GM23248 (cell line): ENCODE data around the gene E2F3. TPM values are rescaled to one million over a fixed set of nuclear protein-coding genes. Genes with fewer than 3 reads are reported as not detected.

ENCODE experiments used
- DNase-seq: peaks from one replicate; pipeline ENCODE4 v3.0.0-alpha.2; 2015
- H2AFZ ChIP-seq: fragments of 200-600 bp; sonication (generic); 2 replicates; pipeline ENCODE4 v1.6.1; 2016; ENCODE audit warnings: antibody characterized with exemption
- H3F3A ChIP-seq: fragments of 200-600 bp; sonication (generic); 2 replicates; pipeline ENCODE4 v1.6.1; 2016; ENCODE audit warnings: mild to moderate bottlenecking, antibody characterized with exemption, mixed run types; ENCODE audit not compliant: insufficient read depth
- H3K27ac ChIP-seq: fragments of 200-600 bp; sonication (generic); 2 replicates; pipeline ENCODE4 v1.5.1; 2016; ENCODE audit warnings: mild to moderate bottlenecking
- H3K27me3 ChIP-seq: fragments of 200-600 bp; sonication (generic); replicated peaks from 2 replicates; pipeline ENCODE4 v1.6.1; 2016; ENCODE audit warnings: mild to moderate bottlenecking; ENCODE audit not compliant: insufficient read depth
- H3K36me3 ChIP-seq: fragments of 200-600 bp; sonication (generic); 2 replicates; pipeline ENCODE4 v1.6.1; 2016; ENCODE audit warnings: low read depth, mild to moderate bottlenecking
- H3K4me1 ChIP-seq: fragments of 200-600 bp; sonication (generic); 2 replicates; pipeline ENCODE4 v1.6.1; 2016; ENCODE audit warnings: mild to moderate bottlenecking; ENCODE audit not compliant: insufficient read depth
- H3K4me2 ChIP-seq: fragments of 200-600 bp; sonication (generic); one replicate; pipeline ENCODE4 v1.6.1; 2016; ENCODE audit warnings: mild to moderate bottlenecking; ENCODE audit not compliant: unreplicated experiment
- H3K4me3 ChIP-seq: fragments of 200-600 bp; sonication (generic); 2 replicates; pipeline ENCODE4 v1.5.1; 2016; ENCODE audit warnings: mild to moderate bottlenecking
- H3K79me2 ChIP-seq: fragments of 200-600 bp; sonication (generic); 2 replicates; pipeline ENCODE4 v1.6.1; 2016; ENCODE audit warnings: mild to moderate bottlenecking; ENCODE audit not compliant: insufficient read depth
- H3K9ac ChIP-seq: fragments of 200-600 bp; sonication (generic); 2 replicates; pipeline ENCODE4 v1.6.1; 2016; ENCODE audit warnings: mild to moderate bottlenecking
- H3K9me2 ChIP-seq: fragments of 200-600 bp; sonication (generic); 2 replicates; pipeline ENCODE4 v1.6.1; 2016; ENCODE audit warnings: mixed run types, mild to moderate bottlenecking, moderate library complexity; ENCODE audit not compliant: insufficient read depth
- H3K9me3 ChIP-seq: fragments of 200-600 bp; sonication (generic); one replicate; pipeline ENCODE4 v1.6.1; 2017; ENCODE audit warnings: low read depth
- H4K20me1 ChIP-seq: fragments of 200-600 bp; sonication (generic); 2 replicates; pipeline ENCODE4 v1.6.0; 2016; ENCODE audit not compliant: insufficient read depth
- EZH2 ChIP-seq: fragments of 200-600 bp; sonication (generic); IDR thresholded peaks from 2 replicates; pipeline ENCODE4 v1.6.1; 2018; ENCODE audit warnings: antibody characterized with exemption, mild to moderate bottlenecking; ENCODE audit not compliant: insufficient read depth, poor library complexity, severe bottlenecking
- EZH2phosphoT487 ChIP-seq: fragments of 200-600 bp; sonication (generic); IDR thresholded peaks from 2 replicates; pipeline ENCODE4 v1.6.1; 2018; ENCODE audit warnings: antibody characterized with exemption, moderate library complexity, mild to moderate bottlenecking, low read depth; ENCODE audit not compliant: insufficient read depth
- WGBS, 2 experiments: methylation state at CpG; one replicate each; pipeline ENCODE4 v1.1.6; 2015 to 2017; ENCODE audit warnings: low lambda C conversion rate in 2 of 2, low coverage in 1 of 2; ENCODE audit errors: missing lambda C conversion rate in 2 of 2; 5-methylcytosine and 5-hydroxymethylcytosine counted together
- in situ Hi-C: fragments of 300-500 bp; cut with MboI; formaldehyde crosslinking; loops from 2 replicates; pipeline ENCODE4 v1.15.0; 2020
- polyA plus RNA-seq: library from polyadenylated mRNA; unstranded; fragments of >200 nt; fragmentation: Nextera tagmentation; extraction: Ambion mirVana; gene quantifications from 2 replicates; pipeline ENCODE4 v1.2.1, GENCODE V29; 2016
- total RNA-seq: library from RNA; depleted of rRNA; stranded (reverse); fragments of >200 nt; shearing (Covaris generic); gene quantifications from 2 replicates; pipeline ENCODE4 v1.2.3, GENCODE V29; 2014

The E2F3 gene
- total and polyA plus RNA-seq, 2 experiments from 2014 or later, result 4.1 to 7.0 TPM

DNA sequence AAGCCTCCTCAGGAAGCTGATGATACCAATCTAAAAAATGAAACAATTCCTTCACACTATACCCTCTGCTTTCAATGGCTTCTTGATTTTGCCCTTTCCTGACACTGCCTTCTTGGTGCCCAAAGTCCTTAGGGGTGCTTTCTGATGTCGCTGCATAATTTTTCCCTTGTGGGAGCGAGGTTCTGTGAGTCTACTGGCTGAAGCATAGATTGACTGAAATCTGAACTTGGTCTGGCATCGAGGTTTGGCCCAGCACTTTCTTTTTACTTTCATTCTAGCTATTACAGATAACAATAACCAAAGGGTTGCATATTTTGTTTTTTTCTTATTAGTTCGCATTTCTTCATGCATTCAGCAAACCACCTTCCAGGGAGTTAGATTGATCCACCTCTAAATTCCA lies 65.8 kb downstream of the E2F3 start:
- peaks cover 99% of the 10 kb centered on the region for H3K79me2 ChIP-seq

DNA sequence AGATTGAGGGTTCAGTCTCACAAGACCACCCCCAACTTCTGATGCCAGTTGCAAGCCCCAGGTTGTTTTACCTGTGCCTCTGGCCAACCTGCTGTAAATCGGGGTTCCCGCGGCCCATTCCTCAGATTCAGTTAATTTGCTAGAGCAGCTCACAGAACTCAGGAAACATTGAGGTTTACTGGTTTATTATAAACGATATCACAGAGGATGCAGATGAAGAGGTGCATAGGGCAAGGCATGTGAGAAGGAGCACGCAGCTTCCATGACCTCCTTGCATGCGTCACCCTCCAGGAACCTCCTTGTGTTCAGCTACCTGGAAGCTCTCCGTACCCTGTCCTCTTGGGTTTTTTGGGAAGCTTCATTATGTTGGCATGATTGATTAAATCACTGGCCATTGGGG lies 66.5 kb downstream of the E2F3 start:
- H3K9me2 ChIP-seq, result no peaks in the 10 kb centered on the region
- no peaks in the 10 kb centered on the region for H3K36me3 ChIP-seq
- DNase-seq, result no peak
- H3K27ac ChIP-seq, result no peak overlapping the region
- no peak for TF ChIP-seq EZH2
- TF ChIP-seq EZH2phosphoT487, result no peak
- in situ Hi-C loops, result no loop called here
- H3K27me3 ChIP-seq, result no peaks in the 10 kb centered on the region
- WGBS, 2 experiments, result 98% methylated on average over 7 of the region's 7 CpGs
- peaks cover 3% of the 10 kb centered on the region; the same call in 1 of the 2 replicates for H4K20me1 ChIP-seq
- H3K79me2 ChIP-seq, result peaks cover 99% of the 10 kb centered on the region
- H3K4me3 ChIP-seq, result no peak overlapping the region
- H3F3A ChIP-seq, result no peaks in the 10 kb centered on the region
- H2AFZ ChIP-seq, result no peak overlapping the region
- H3K9me3 ChIP-seq, result no peaks in the 10 kb centered on the region
- H3K9ac ChIP-seq, result no peak overlapping the region
- no peaks in the 10 kb centered on the region for H3K4me1 ChIP-seq
- no peak overlapping the region for H3K4me2 ChIP-seq

More for the DNA sequence above, 65.8 kb downstream of the E2F3 start:
- Histone ChIP-seq H3K4me1 (no peaks in the 10 kb centered on the region), H3K36me3 (no peaks in the 10 kb centered on the region), H4K20me1 (peaks cover 3% of the 10 kb centered on the region; the same call in 1 of the 2 replicates), H3K27ac (no peak overlapping the region), H3K9me2 (no peaks in the 10 kb centered on the region), H3K9ac (no peak overlapping the region), H2AFZ (no peak overlapping the region), H3F3A (no peaks in the 10 kb centered on the region), H3K4me3 (no peak overlapping the region), H3K9me3 (no peaks in the 10 kb centered on the region), H3K27me3 (no peaks in the 10 kb centered on the region), H3K4me2 (no peak overlapping the region)
- WGBS, 2 experiments, result 96 to 97% methylated on average over 4 of the region's 4 CpGs
- DNase-seq, result no peak
- TF ChIP-seq EZH2 (no peak), EZH2phosphoT487 (no peak)
- in situ Hi-C loops, result no loop called here

DNA sequence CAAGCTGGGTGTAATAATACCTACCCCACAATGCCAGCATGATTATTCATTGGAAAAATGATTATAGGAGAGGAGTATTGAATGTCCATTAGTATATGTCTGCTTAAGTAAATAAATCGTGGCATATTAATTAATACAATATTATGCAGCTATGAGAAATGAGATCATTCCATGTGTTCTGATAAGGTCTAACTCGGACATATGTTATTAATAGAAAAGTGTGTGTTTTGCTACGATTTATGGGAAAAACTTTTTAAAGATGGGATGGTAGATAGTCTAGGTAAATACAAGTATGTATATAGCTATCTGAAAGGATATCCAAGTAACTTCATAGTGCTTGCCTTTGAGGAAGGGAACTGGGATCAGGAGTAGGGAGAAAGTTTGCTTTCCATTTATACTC lies 71.1 kb downstream of the E2F3 start:
- H3K4me2 ChIP-seq, result no peak overlapping the region
- in situ Hi-C loops, result no loop called here
- no peak overlapping the region for H3K4me3 ChIP-seq
- H3F3A ChIP-seq, result no peaks in the 10 kb centered on the region
- no peaks in the 10 kb centered on the region for H3K4me1 ChIP-seq
- peaks cover 100% of the 10 kb centered on the region for H3K79me2 ChIP-seq
- 40 to 44% methylated on average over 3 of the region's 3 CpGs for WGBS, 2 experiments
- DNase-seq, result no peak
- TF ChIP-seq EZH2 (no peak), EZH2phosphoT487 (no peak)
- H3K9me2 ChIP-seq, result no peaks in the 10 kb centered on the region
- no peaks in the 10 kb centered on the region for H4K20me1 ChIP-seq
- no peaks in the 10 kb centered on the region for H3K36me3 ChIP-seq
- H3K9me3 ChIP-seq, result no peaks in the 10 kb centered on the region
- H3K27ac ChIP-seq, result no peak overlapping the region
- H2AFZ ChIP-seq, result no peak overlapping the region
- H3K27me3 ChIP-seq, result no peaks in the 10 kb centered on the region
- no peak overlapping the region for H3K9ac ChIP-seq

DNA sequence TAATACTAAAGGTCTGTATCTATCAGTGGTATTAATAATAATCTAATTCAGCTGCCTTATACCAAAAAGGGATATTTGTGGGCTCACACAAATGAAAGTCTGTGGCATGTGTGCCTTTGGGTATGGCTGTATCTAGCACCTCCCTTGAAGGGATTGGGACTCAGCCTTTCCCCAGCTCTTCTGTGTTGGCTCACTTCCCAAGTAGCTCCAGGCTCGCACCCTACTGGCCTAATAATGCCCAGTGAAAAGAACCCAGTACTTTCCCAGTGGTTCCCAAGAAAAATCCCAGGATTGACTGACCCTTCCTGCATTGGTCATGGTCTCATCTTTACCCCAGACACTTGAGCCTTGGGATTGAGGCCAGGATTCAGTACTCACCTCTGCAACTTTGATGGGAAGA lies 71.8 kb downstream of the E2F3 start:
- no peak for DNase-seq
- Histone ChIP-seq H3K4me1 (no peaks in the 10 kb centered on the region), H3K27ac (no peak overlapping the region), H3K4me3 (no peak overlapping the region), H3K36me3 (no peaks in the 10 kb centered on the region), H3K79me2 (peaks cover 100% of the 10 kb centered on the region), H2AFZ (no peak overlapping the region), H3F3A (no peaks in the 10 kb centered on the region), H3K27me3 (no peaks in the 10 kb centered on the region), H3K4me2 (no peak overlapping the region), H3K9me3 (no peaks in the 10 kb centered on the region), H4K20me1 (no peaks in the 10 kb centered on the region), H3K9ac (no peak overlapping the region), H3K9me2 (no peaks in the 10 kb centered on the region)
- no peak for TF ChIP-seq EZH2
- no peak for TF ChIP-seq EZH2phosphoT487
- WGBS, 2 experiments, result 100% methylated on average over 1 of the region's 1 CpG
- in situ Hi-C loops, result no loop called here
